Mesodermal cell (in vitro differentiated cells): Measurements from ENCODE around the gene WWC2.

ENCODE experiments used
- H3K27ac ChIP-seq: 2 replicates; pipeline ENCODE4 v1.7.0; 2013; ENCODE audit warnings: mild to moderate bottlenecking, low read depth, low read length, moderate library complexity; ENCODE audit not compliant: severe bottlenecking
- H3K36me3 ChIP-seq: 2 replicates; pipeline ENCODE4 v1.7.1; 2013; ENCODE audit warnings: mild to moderate bottlenecking, low read length, moderate library complexity; ENCODE audit not compliant: control insufficient read depth, insufficient read depth
- H3K4me1 ChIP-seq: one replicate; pipeline ENCODE4 v1.7.1; 2013; ENCODE audit warnings: mild to moderate bottlenecking, low read length; ENCODE audit not compliant: insufficient read depth, control insufficient read depth, poor library complexity, severe bottlenecking
- H3K4me3 ChIP-seq: 2 replicates; pipeline ENCODE4 v1.7.0; 2013; ENCODE audit warnings: low read length, control low read depth, mild to moderate bottlenecking; ENCODE audit not compliant: insufficient read depth, poor library complexity, severe bottlenecking; ENCODE audit errors: extremely low read depth
- H3K9me3 ChIP-seq: 2 replicates; pipeline ENCODE4 v1.7.1; 2013; ENCODE audit warnings: mild to moderate bottlenecking, low read length, moderate library complexity; ENCODE audit not compliant: control insufficient read depth
- WGBS, 2 experiments: methylation state at CpG; one replicate each; pipeline ENCODE4 v1.1.5; 2013; ENCODE audit warnings: missing lambda C conversion rate in 2 of 2; ENCODE audit not compliant: insufficient coverage in 2 of 2; 5-methylcytosine and 5-hydroxymethylcytosine counted together

WWC2 gene

GRCh38 chr4:183170894-183171293 is 71.8 kb downstream of the WWC2 start:
- H3K36me3 ChIP-seq = no peaks in the 10 kb centered on the region
- peaks cover 27% of the 10 kb centered on the region for H3K4me1 ChIP-seq
- H3K9me3 ChIP-seq = no peaks in the 10 kb centered on the region
- H3K27ac ChIP-seq = no peak overlapping the region
- no peak overlapping the region for H3K4me3 ChIP-seq

GRCh38 chr4:183171484-183172267 is 72.6 kb downstream of the WWC2 start:
- Histone ChIP-seq H3K4me1 (peaks cover 27% of the 10 kb centered on the region), H3K4me3 (no peak overlapping the region), H3K36me3 (peaks cover under 1% of the 10 kb centered on the region), H3K9me3 (no peaks in the 10 kb centered on the region), H3K27ac (no peak overlapping the region)
- 100% methylated on average over 1 of the region's 4 CpGs; no CpG with 5 or more reads in 1 of the 2 experiments for WGBS, 2 experiments

- Histone ChIP-seq H3K27ac (no peak overlapping the region), H3K36me3 (peaks cover 5% of the 10 kb centered on the region), H3K4me1 (peaks cover 27% of the 10 kb centered on the region), H3K9me3 (no peaks in the 10 kb centered on the region), H3K4me3 (no peak overlapping the region)
- WGBS, 2 experiments = no CpG with 5 or more reads among the region's 1 CpG
Measured at GRCh38 chr4:183172881-183173280, 73.8 kb downstream of the WWC2 start.

- Histone ChIP-seq H3K27ac (peak overlapping the region; percentile 62), H3K4me1 (peaks cover 27% of the 10 kb centered on the region), H3K36me3 (peaks cover 5% of the 10 kb centered on the region), H3K4me3 (no peak overlapping the region), H3K9me3 (no peaks in the 10 kb centered on the region)
- WGBS, 2 experiments = 34 to 51% methylated on average over 6 to 10 of the region's 13 CpGs
Measured at GRCh38 chr4:183173580-183174526, 74.8 kb downstream of the WWC2 start.

- peaks cover 32% of the 10 kb centered on the region for H3K4me1 ChIP-seq
- no peaks in the 10 kb centered on the region for H3K9me3 ChIP-seq
- 100% methylated on average over 2 of the region's 5 CpGs; no CpG with 5 or more reads in 1 of the 2 experiments for WGBS, 2 experiments
- peaks cover 5% of the 10 kb centered on the region for H3K36me3 ChIP-seq
- no peak overlapping the region for H3K27ac ChIP-seq
- no peak overlapping the region for H3K4me3 ChIP-seq
Measured at GRCh38 chr4:183175631-183176232, 76.7 kb downstream of the WWC2 start.

GRCh38 chr4:183177001-183177400 is 77.9 kb downstream of the WWC2 start:
- Histone ChIP-seq H3K9me3 (no peaks in the 10 kb centered on the region), H3K36me3 (peaks cover 5% of the 10 kb centered on the region), H3K27ac (no peak overlapping the region), H3K4me3 (no peak overlapping the region), H3K4me1 (peaks cover 35% of the 10 kb centered on the region)
- 86 to 100% methylated on average over 1 of the region's 2 CpGs for WGBS, 2 experiments

- peaks cover 38% of the 10 kb centered on the region for H3K4me1 ChIP-seq
- H3K27ac ChIP-seq = no peak overlapping the region
- H3K36me3 ChIP-seq = peaks cover 5% of the 10 kb centered on the region
- H3K9me3 ChIP-seq = no peaks in the 10 kb centered on the region
- 50% methylated on average over 2 of the region's 3 CpGs; no CpG with 5 or more reads in 1 of the 2 experiments for WGBS, 2 experiments
- H3K4me3 ChIP-seq = no peak overlapping the region
Measured at GRCh38 chr4:183178201-183178600, 79.1 kb downstream of the WWC2 start.

- peaks cover 5% of the 10 kb centered on the region for H3K36me3 ChIP-seq
- H3K9me3 ChIP-seq = peaks cover 8% of the 10 kb centered on the region
- H3K4me3 ChIP-seq = no peak overlapping the region
- H3K4me1 ChIP-seq = peaks cover 28% of the 10 kb centered on the region
- H3K27ac ChIP-seq = no peak overlapping the region
- 81 to 95% methylated on average over 4 of the region's 7 CpGs for WGBS, 2 experiments
Measured at GRCh38 chr4:183180096-183180495, 81.0 kb downstream of the WWC2 start.

GRCh38 chr4:183180621-183181020 is 81.6 kb downstream of the WWC2 start:
- no CpG with 5 or more reads among the region's 4 CpGs for whole genome bisulfite sequencing, 2 experiments
- H3K9me3 ChIP-seq = peaks cover 8% of the 10 kb centered on the region
- peaks cover 27% of the 10 kb centered on the region for H3K4me1 ChIP-seq
- H3K4me3 ChIP-seq = no peak overlapping the region
- no peak overlapping the region for H3K27ac ChIP-seq
- H3K36me3 ChIP-seq = peaks cover 5% of the 10 kb centered on the region

GRCh38 chr4:183181081-183181480 is 82.0 kb downstream of the WWC2 start:
- peaks cover 24% of the 10 kb centered on the region for H3K4me1 ChIP-seq
- H3K9me3 ChIP-seq = peaks cover 8% of the 10 kb centered on the region
- H3K27ac ChIP-seq = no peak overlapping the region
- 83 to 100% methylated on average over 1 to 2 of the region's 3 CpGs for WGBS, 2 experiments
- no peak overlapping the region for H3K4me3 ChIP-seq
- H3K36me3 ChIP-seq = peaks cover 5% of the 10 kb centered on the region
